ENCODE results near the gene VSTM4.

GRCh38 chr10:49035920-49036319 lies 79.4 kb downstream of the VSTM4 start:
- no peak for TF ChIP-seq RXRA (IDR thresholded peaks at IDR 0.05)
- TF ChIP-seq, protein P1, sequence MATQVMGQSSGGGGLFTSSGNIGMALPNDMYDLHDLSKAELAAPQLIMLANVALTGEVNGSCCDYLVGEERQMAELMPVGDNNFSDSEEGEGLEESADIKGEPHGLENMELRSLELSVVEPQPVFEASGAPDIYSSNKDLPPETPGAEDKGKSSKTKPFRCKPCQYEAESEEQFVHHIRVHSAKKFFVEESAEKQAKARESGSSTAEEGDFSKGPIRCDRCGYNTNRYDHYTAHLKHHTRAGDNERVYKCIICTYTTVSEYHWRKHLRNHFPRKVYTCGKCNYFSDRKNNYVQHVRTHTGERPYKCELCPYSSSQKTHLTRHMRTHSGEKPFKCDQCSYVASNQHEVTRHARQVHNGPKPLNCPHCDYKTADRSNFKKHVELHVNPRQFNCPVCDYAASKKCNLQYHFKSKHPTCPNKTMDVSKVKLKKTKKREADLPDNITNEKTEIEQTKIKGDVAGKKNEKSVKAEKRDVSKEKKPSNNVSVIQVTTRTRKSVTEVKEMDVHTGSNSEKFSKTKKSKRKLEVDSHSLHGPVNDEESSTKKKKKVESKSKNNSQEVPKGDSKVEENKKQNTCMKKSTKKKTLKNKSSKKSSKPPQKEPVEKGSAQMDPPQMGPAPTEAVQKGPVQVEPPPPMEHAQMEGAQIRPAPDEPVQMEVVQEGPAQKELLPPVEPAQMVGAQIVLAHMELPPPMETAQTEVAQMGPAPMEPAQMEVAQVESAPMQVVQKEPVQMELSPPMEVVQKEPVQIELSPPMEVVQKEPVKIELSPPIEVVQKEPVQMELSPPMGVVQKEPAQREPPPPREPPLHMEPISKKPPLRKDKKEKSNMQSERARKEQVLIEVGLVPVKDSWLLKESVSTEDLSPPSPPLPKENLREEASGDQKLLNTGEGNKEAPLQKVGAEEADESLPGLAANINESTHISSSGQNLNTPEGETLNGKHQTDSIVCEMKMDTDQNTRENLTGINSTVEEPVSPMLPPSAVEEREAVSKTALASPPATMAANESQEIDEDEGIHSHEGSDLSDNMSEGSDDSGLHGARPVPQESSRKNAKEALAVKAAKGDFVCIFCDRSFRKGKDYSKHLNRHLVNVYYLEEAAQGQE (IDR thresholded peaks at IDR 0.05), result no peak
- TF ChIP-seq, protein P2, sequence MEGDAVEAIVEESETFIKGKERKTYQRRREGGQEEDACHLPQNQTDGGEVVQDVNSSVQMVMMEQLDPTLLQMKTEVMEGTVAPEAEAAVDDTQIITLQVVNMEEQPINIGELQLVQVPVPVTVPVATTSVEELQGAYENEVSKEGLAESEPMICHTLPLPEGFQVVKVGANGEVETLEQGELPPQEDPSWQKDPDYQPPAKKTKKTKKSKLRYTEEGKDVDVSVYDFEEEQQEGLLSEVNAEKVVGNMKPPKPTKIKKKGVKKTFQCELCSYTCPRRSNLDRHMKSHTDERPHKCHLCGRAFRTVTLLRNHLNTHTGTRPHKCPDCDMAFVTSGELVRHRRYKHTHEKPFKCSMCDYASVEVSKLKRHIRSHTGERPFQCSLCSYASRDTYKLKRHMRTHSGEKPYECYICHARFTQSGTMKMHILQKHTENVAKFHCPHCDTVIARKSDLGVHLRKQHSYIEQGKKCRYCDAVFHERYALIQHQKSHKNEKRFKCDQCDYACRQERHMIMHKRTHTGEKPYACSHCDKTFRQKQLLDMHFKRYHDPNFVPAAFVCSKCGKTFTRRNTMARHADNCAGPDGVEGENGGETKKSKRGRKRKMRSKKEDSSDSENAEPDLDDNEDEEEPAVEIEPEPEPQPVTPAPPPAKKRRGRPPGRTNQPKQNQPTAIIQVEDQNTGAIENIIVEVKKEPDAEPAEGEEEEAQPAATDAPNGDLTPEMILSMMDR (IDR thresholded peaks at IDR 0.05; ENCODE audit: low read depth, low read length, missing input control), result no peak
- TF ChIP-seq, protein P3, sequence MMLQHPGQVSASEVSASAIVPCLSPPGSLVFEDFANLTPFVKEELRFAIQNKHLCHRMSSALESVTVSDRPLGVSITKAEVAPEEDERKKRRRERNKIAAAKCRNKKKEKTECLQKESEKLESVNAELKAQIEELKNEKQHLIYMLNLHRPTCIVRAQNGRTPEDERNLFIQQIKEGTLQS (IDR thresholded peaks at IDR 0.05), result no peak
- TF ChIP-seq FOXA1 (IDR thresholded peaks at IDR 0.05), result no peak
- TF ChIP-seq, protein P4, sequence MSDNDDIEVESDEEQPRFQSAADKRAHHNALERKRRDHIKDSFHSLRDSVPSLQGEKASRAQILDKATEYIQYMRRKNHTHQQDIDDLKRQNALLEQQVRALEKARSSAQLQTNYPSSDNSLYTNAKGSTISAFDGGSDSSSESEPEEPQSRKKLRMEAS (IDR thresholded peaks at IDR 0.05), result no peak

All from liver (tissue), 3 donors.